GM12878 (cell line): Measurements from ENCODE around the gene CCDC9B. TPM values are rescaled to one million over a fixed set of nuclear protein-coding genes. Genes with fewer than 3 reads are reported as not detected.

ENCODE experiments used
- ATAC-seq: fragments of 200-7000 bp; cut with Tn5 transposase; 3 replicates; pipeline ENCODE4 v1.9.1; 2020; ENCODE audit warnings: mild to moderate bottlenecking, moderate library complexity
- BruUV-seq: library from RNA; stranded (reverse); fragments of 400-500 nt; replicated peaks from 2 replicates; lab custom pipeline; 2021; lab: Mats Ljungman, UMichigan
- CTCF ChIA-PET: fragments of 300-600 bp; sonication (Branson Sonifier 250); formaldehyde crosslinking; extraction: SDS; loops from one replicate; lab custom pipeline; 2021; ENCODE audit warnings: inconsistent platforms; lab: Yijun Ruan, JAX
- POLR2A ChIA-PET: fragments of 350-600 bp; formaldehyde crosslinking; extraction: SDS; loops from one replicate; lab custom pipeline; 2021; ENCODE audit warnings: inconsistent platforms; lab: Charles Lee
- RAD21 ChIA-PET: fragments of 300-600 bp; sonication (Branson Sonifier 250); formaldehyde crosslinking; loops from one replicate; lab custom pipeline; 2023; ENCODE audit warnings: antibody characterized with exemption; ENCODE audit not compliant: unreplicated experiment; lab: Charles Lee
- SMC1A ChIA-PET: fragments of 300-600 bp; sonication (Branson Sonifier 250); formaldehyde crosslinking; loops from one replicate; lab custom pipeline; 2023; ENCODE audit not compliant: unreplicated experiment, uncharacterized antibody; lab: Charles Lee
- DNase-seq: peaks from one replicate; pipeline ENCODE4 v3.0.0-alpha.2; 2011; ENCODE audit warnings: low read depth, low spot score
- FAIRE-seq: peaks from 3 replicates; lab custom pipeline; 2011; peaks lifted over from hg19 to GRCh38; lab: Jason Lieb, UNC
- H2AFZ ChIP-seq: 2 replicates; pipeline ENCODE4 v1.6.0; 2011; ENCODE audit warnings: low read depth, low read length, control low read depth; ENCODE audit not compliant: control insufficient read depth
- H3K27ac ChIP-seq: 2 replicates; pipeline ENCODE4 v1.5.1; 2011; ENCODE audit warnings: control low read depth; ENCODE audit not compliant: control insufficient read depth, insufficient read depth
- H3K27me3 ChIP-seq, 2 experiments: replicated peaks in 1 of 2; 2 replicates each; pipeline versions ENCODE4 v1.6.0 to v1.6.1; 2011; ENCODE audit warnings: low read length in 1 of 2; ENCODE audit not compliant: control insufficient read depth in 2 of 2, insufficient read depth in 2 of 2
- H3K36me3 ChIP-seq, 2 experiments: 2 replicates each; pipeline ENCODE4 v1.5.1; 2011; ENCODE audit warnings: low read length in 1 of 2; ENCODE audit not compliant: control insufficient read depth in 2 of 2, insufficient read depth in 2 of 2
- H3K4me1 ChIP-seq: 2 replicates; pipeline ENCODE4 v1.6.1; 2011; ENCODE audit warnings: mild to moderate bottlenecking, low read length, moderate library complexity, mixed read lengths; ENCODE audit not compliant: control insufficient read depth, insufficient read depth
- H3K4me2 ChIP-seq: 2 replicates; pipeline ENCODE4 v1.6.0; 2011; ENCODE audit warnings: control low read depth; ENCODE audit not compliant: control insufficient read depth, insufficient read depth
- H3K4me3 ChIP-seq: fragments of 200-600 bp; sonication (generic); 2 replicates; pipeline ENCODE4 v1.5.1; 2016
- H3K79me2 ChIP-seq: 2 replicates; pipeline ENCODE4 v1.6.0; 2011; ENCODE audit warnings: low read length; ENCODE audit not compliant: control insufficient read depth, insufficient read depth
- H3K9ac ChIP-seq: 2 replicates; pipeline ENCODE4 v1.8.0; 2011; ENCODE audit warnings: low read length, control low read depth, mixed read lengths; ENCODE audit not compliant: control insufficient read depth, insufficient read depth
- H3K9me3 ChIP-seq: replicated peaks from 3 replicates; pipeline ENCODE4 v1.5.1; 2011; ENCODE audit warnings: mild to moderate bottlenecking, low read length; ENCODE audit not compliant: control insufficient read depth, insufficient read depth
- H4K20me1 ChIP-seq: 2 replicates; pipeline ENCODE4 v1.6.0; 2011; ENCODE audit not compliant: control insufficient read depth, insufficient read depth
- CBX5 ChIP-seq: sonication (generic); IDR thresholded peaks from 2 replicates; pipeline ENCODE4 v1.6.1; 2016; ENCODE audit warnings: low read depth, moderate library complexity, mild to moderate bottlenecking, inconsistent platforms
- EP300 ChIP-seq, 2 experiments: fragments of 150-350 bp in 1 of 2; IDR thresholded peaks; 2 replicates each; pipeline ENCODE4 v1.6.1; 2011 to 2012; ENCODE audit warnings: low read depth in 2 of 2, low read length in 2 of 2, borderline replicate concordance in 1 of 2, improper control_type of control experiment in 1 of 2, inconsistent platforms in 1 of 2; ENCODE audit not compliant: control insufficient read depth in 1 of 2
- FOS ChIP-seq: IDR thresholded peaks from 3 replicates; pipeline ENCODE4 v1.6.1; 2011; ENCODE audit warnings: borderline replicate concordance; ENCODE audit not compliant: insufficient read length; ENCODE audit errors: extremely low read depth
- FOXK2 ChIP-seq: fragments of 450-650 bp; IDR thresholded peaks from 2 replicates; pipeline ENCODE4 v1.6.1; 2017; ENCODE audit warnings: mild to moderate bottlenecking, moderate library complexity
- IRF3 ChIP-seq: fragments of 450-650 bp; IDR thresholded peaks from 2 replicates; pipeline ENCODE4 v1.6.1; 2014; ENCODE audit warnings: mild to moderate bottlenecking
- JUNB ChIP-seq: IDR thresholded peaks from 2 replicates; pipeline ENCODE4 v1.6.1; 2016; ENCODE audit warnings: antibody characterized with exemption, mild to moderate bottlenecking
- MAX ChIP-seq: IDR thresholded peaks from 2 replicates; pipeline ENCODE4 v1.6.1; 2012; ENCODE audit warnings: low read depth, low read length, improper control_type of control experiment
- MTA2 ChIP-seq: fragments of 450-650 bp; IDR thresholded peaks from 2 replicates; pipeline ENCODE4 v1.6.1; 2016; ENCODE audit warnings: low read depth, mild to moderate bottlenecking, moderate library complexity
- NR2C1 ChIP-seq: fragments of 450-650 bp; IDR thresholded peaks from 2 replicates; pipeline ENCODE4 v1.6.1; 2017; ENCODE audit warnings: antibody characterized with exemption, mild to moderate bottlenecking, moderate library complexity
- NRF1 ChIP-seq: conservative IDR thresholded peaks from 2 replicates; pipeline ENCODE4 v1.6.1; 2011; ENCODE audit warnings: mild to moderate bottlenecking, low read depth, low read length, improper control_type of control experiment
- RELA ChIP-seq: fragments of 450-650 bp; IDR thresholded peaks from 2 replicates; pipeline ENCODE4 v1.8.0; 2014; ENCODE audit warnings: borderline replicate concordance; ENCODE audit not compliant: partially characterized antibody
- RFX5 ChIP-seq: IDR thresholded peaks from 2 replicates; pipeline ENCODE4 v1.6.1; 2011; ENCODE audit warnings: low read depth, low read length, improper control_type of control experiment
- SKIL ChIP-seq: fragments of 450-650 bp; IDR thresholded peaks from 2 replicates; pipeline ENCODE4 v1.6.1; 2017; ENCODE audit warnings: mild to moderate bottlenecking, low read depth, inconsistent platforms; ENCODE audit not compliant: poor library complexity, severe bottlenecking
- SREBF2 ChIP-seq: IDR thresholded peaks from 2 replicates; pipeline ENCODE4 v1.6.1; 2012; ENCODE audit warnings: mild to moderate bottlenecking, low read length
- WRNIP1 ChIP-seq: IDR thresholded peaks from 2 replicates; pipeline ENCODE4 v1.6.1; 2011; ENCODE audit warnings: low read depth, low read length, improper control_type of control experiment, borderline replicate concordance
- ZNF274 ChIP-seq: IDR thresholded peaks from one replicate; pipeline ENCODE4 v1.8.0; 2011; ENCODE audit not compliant: insufficient read length, insufficient read depth
- WGBS: methylation state at CpG from one replicate; pipeline ENCODE4 v1.1.6; 2016; ENCODE audit warnings: low lambda C conversion rate; ENCODE audit not compliant: insufficient replicate concordance, insufficient coverage; ENCODE audit errors: missing lambda C conversion rate; 5-methylcytosine and 5-hydroxymethylcytosine counted together
- in situ Hi-C: fragments of 300-500 bp; cut with MboI; formaldehyde crosslinking; loops from 9 replicates; pipeline ENCODE4 v1.14.3; 2018; ENCODE audit warnings: mixed read lengths
- intact Hi-C: fragments of 100-400 bp; cut with micrococcal nuclease; formaldehyde crosslinking; loops from one replicate; pipeline ENCODE4 v1.14.2; 2022; ENCODE audit not compliant: unreplicated experiment
- polyA plus RNA-seq, 11 experiments: library from polyadenylated mRNA; depleted of rRNA in 4 of 11; unstranded in 6 of 11; stranded (reverse) in 5 of 11; fragments of >200 nt; fragmentation: Nextera tagmentation in 4 of 11; fragmentation: Illumina TruSeq in 1 of 11; extraction: Ambion mirVana in 4 of 11; extraction: Trizol in 1 of 11; gene quantifications; 1 replicate in 1 of 11; 2 replicates in 10 of 11; pipeline versions ENCODE4 v1.2.1 to v1.2.3, GENCODE V29; 2011 to 2016; ENCODE audit warnings: inconsistent platforms in 2 of 11, missing spikeins in 2 of 11, low read depth in 1 of 11
- total RNA-seq, 4 experiments: library from RNA; depleted of rRNA in 3 of 4; stranded (reverse); fragments of >200 nt in 3 of 4; fragmentation: Illumina TruSeq in 1 of 4; extraction: Trizol in 1 of 4; gene quantifications; 2 replicates each; pipeline versions ENCODE4 v1.2.1 to v1.2.3, GENCODE V29; 2013 to 2021
- TF ChIP-seq, protein P1 (sequence below): IDR thresholded peaks from 2 replicates; pipeline ENCODE4 v1.6.1; 2011; ENCODE audit warnings: low read depth, mild to moderate bottlenecking, low read length, moderate library complexity, borderline replicate concordance; ENCODE audit errors: extremely low read depth

The CCDC9B gene
- total and polyA plus RNA-seq, 10 of the 15 experiments (the other 5 are each of a cell fraction or from before 2014, with no cell fraction given): 0.01 to 0.08 (median 0.03) TPM; not detected in 6

DNA sequence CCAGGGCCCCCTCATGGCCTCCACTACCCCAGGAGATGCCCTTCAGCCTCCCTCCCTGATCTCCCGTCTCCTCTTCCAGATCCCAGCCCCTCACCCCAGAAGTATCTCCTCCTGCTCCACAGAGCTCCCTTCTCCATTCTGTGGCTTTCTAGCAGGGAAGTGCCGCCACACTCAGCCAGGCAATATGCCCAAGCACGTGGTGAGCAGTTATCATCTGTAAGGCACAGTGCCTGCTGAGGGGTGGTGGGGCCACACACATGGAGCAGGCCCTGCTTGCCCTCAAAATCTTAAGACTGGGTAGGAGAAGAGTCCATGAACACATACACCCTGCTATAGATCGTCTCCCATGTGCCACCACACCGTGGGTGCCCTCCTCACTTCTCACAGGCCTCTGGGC, 7.7 kb upstream of the CCDC9B start (continued):
- TF ChIP-seq, protein P1, sequence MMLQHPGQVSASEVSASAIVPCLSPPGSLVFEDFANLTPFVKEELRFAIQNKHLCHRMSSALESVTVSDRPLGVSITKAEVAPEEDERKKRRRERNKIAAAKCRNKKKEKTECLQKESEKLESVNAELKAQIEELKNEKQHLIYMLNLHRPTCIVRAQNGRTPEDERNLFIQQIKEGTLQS: no peak
- TF ChIP-seq SREBF2: no peak
- no peak for TF ChIP-seq CBX5
- TF ChIP-seq FOS: no peak

DNA sequence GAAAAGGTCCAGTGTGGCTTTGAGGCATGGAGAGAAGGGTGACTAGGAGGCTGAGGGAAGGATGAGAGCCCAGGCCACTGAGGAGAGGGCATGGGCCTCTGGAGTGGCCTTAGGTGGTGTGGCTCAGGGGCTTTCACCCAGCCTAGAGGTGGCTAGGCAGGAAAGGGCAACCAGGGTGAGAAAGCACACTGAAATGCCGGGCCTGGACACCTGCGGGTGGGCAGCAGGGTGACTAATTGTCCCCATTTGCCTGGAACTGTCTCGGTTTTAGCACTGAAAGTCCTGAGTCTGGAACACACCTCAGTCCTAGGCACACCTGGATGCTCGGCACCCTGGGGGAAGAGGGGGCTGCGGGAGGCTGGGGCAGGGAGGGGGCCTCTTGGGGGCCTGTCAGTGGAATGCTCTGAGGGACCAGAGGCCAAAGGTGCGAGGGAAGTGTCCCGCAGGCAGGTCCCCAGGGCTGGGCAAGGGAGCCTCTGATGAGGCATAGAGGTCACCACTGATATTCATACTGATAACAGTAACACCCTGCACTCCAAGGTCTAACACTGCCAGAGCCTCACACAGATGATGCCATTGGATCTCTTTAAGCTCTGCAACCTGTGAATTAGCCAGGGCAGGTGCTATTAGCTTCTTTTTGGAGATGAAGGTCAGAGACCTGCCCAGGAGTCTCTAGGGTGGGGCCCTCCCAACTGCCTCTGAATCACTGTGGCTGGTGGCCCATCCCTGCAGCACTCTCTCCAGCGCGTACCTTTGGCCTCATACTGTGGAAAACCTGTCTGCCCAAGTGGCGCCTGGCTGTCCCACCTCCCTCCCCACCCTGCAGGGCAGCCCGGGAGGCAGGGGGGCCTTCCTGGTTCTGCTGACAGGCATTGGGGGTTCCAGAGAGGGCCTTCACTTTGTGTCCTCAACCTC, 7.1 kb upstream of the CCDC9B start:
- Histone ChIP-seq H3K79me2 (no peaks in the 10 kb centered on the region), H3K4me3 (no peak overlapping the region), H3K4me1 (no peaks in the 10 kb centered on the region), H3K9me3 (no peaks in the 10 kb centered on the region), H3K4me2 (no peak overlapping the region), H3K27ac (no peak overlapping the region), H2AFZ (no peak overlapping the region), H3K36me3 (no peaks in the 10 kb centered on the region), H4K20me1 (no peaks in the 10 kb centered on the region), H3K9ac (no peak overlapping the region), H3K27me3 (no peaks in the 10 kb centered on the region)
- WGBS: 28% methylated on average over 9 of the region's 11 CpGs
- ChIA-PET CTCF (interaction anchor here (0.6 to 2.0 kb wide), 3 partner anchors 10 to 11 kb away, joined by 3 to 6 read pairs (median 3); partner anchors contain the start of gene DISP2), POLR2A (no interaction called here), RAD21 (no interaction called here), SMC1A (no interaction called here)
- intact Hi-C loops: loop anchor here (10.0 kb wide), 1 partner anchor 157 kb away; no protein-coding TSS in a partner anchor
- in situ Hi-C loops: loop anchor here (5.0 kb wide), 1 partner anchor 74 kb away; no protein-coding TSS in a partner anchor
- no TSS peak for BruUV-seq
- no peak for ATAC-seq
- no peak for DNase-seq
- FAIRE-seq: no peak
- TF ChIP-seq NR2C1 (no peak), MAX (no peak), IRF3 (no peak), SKIL (no peak), SREBF2 (no peak), RELA (no peak), EP300 (IDR thresholded peaks at IDR 0.05; ENCODE audit: borderline replicate concordance in 1 of 2, control insufficient read depth in 1 of 2, low read depth in 2 of 2, low read length in 2 of 2) (no peak), MTA2 (no peak), FOXK2 (no peak), WRNIP1 (no peak), RFX5 (no peak), NRF1 (no peak), JUNB (no peak), ZNF274 (no peak)
- TF ChIP-seq, protein P1: no peak
